Measurements from ENCODE around the gene CELF5. TPM values are rescaled to one million over a fixed set of nuclear protein-coding genes. Genes with fewer than 3 reads are reported as not detected.
A peak's percentile ranks its signal among the peaks of the same experiment; 100 is the strongest.
"Not testable (repeated sequence)": the region's sequence is repeated elsewhere in the genome, so short reads cannot be mapped to it uniquely, and the experiment has no call there.

Gene CELF5
- total RNA-seq, 1 donor from 2014 or later, result not detected

DNA sequence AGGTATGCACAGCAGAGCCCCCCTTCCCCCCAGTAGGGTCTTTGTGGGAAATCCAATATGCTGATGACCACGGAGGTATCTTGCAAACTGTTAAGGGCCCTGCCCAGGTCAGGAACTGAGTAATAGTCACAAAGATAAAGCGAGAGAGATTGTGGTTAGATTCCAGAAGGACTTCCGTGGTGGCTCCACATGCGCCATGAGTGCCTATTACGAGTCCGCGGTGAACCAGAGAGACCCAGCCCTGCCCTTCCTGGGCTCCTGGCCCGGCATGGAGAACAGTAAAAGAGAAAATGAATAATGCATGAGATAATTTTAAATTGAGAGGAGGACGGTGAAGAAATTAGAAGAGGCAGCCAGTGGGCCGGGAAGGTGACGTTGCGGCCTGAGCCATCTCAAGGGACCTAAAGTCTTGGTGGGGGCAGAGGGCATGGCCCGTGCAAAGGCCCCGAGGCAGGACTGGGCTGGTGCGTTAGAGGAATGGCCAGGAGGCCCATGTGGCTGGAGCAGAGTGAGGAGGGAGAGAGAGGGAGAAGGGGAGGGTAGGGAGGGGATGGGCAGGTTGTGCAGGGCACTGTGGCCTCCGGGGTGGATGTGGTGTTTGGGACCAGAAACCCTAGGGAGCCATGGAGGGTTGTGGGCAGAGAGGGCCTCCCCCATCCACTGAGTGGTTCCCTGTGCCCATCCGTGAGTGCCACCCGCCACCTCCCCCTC lies 95.3 kb downstream of the CELF5 start:
- no peak for DNase-seq (ENCODE audit: low read depth in 2 of 2)

DNA sequence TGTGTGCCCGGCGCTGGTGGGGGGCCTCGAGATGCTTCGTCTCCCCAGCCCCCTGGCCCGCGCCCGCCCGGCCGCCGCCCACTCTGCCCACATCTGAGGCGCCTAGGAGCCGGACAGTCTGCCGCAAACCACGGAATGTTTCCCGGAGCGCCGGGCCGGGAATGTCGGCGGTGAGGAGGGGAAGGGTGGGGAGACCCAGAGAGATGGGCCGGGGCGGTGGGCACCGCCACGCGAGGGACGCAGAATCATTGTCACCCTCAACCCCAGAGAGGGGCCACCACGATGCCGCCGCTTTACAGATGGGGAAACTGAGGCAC lies 95.9 kb downstream of the CELF5 start:
- DNase-seq (ENCODE audit: low read depth in 2 of 2), result no peak

DNA sequence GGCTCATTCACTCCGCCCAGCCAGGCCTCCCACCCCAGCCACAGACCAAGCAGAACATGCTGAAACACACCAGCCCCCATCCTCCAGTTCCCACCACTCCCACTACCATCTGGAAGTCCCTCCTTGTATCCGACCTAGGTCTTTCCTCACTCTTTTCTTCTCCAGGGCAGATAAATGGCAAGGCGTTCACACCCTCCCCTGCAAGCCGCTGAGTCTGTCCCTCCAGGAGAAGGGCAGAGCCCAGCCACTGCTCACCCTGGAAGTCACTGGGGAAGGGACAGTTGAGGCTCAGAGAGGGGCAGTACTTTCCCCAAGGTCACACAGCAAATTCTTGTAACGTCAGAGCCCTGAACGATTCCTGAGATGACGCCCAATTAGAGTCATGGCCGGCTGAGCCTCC lies 96.4 kb downstream of the CELF5 start:
- no peak for DNase-seq (ENCODE audit: low read depth in 2 of 2)

DNA sequence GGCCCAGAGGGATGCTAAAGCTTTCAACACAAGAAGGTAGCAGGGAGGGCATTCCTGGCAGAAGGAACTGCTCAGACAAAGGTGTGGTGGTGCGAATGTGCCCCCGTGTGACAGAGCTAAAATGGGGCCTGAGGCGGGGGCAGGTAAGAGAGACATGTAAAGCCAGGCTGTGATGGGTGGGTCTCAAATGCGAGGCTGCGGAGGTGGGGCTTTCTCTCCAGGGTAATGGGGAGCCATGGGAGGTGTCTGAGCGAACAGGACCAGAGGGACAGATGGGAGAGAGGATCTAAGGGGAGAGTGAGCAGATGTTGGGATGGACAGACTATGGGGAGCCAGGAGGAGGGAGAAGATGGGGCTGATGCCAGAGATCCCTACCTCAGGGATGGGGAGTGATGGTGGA lies 97.2 kb downstream of the CELF5 start:
- no peak for DNase-seq (ENCODE audit: low read depth in 2 of 2)

DNA sequence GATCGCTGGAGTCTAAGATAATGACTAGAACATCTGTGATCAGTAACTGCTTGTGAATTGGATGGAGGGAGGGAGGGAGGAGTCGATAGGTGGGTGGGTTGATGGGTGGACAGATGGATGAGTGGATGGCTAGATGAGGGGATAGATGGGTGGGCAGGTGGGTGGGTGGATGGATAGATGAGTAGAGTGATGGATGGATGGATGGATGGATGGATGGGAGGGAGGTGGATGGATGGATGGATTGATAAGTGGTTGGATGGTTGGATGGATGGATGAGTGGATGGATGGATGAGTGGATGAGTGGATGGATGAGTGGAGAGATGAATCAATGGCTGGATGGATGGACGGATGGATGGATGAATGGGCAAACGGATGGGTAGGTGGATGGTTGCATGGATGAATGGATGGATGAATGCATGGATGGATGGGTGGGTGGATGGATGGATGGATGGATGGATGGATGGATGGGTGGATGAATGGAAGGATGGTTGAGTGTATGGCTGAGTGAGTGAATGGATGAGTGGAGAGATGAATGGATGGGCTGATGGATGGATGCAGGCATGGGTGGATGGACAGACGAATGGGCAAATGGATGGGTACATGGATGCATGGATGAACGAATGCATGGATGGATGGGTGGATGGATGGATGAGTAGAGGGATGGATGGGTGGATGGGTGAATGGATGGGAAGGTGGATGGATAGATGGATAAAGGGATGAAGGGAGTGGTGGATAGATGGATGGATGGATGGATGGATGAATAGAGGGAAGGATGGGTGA lies 97.9 kb downstream of the CELF5 start:
- no peak for DNase-seq (ENCODE audit: low read depth in 2 of 2)

DNA sequence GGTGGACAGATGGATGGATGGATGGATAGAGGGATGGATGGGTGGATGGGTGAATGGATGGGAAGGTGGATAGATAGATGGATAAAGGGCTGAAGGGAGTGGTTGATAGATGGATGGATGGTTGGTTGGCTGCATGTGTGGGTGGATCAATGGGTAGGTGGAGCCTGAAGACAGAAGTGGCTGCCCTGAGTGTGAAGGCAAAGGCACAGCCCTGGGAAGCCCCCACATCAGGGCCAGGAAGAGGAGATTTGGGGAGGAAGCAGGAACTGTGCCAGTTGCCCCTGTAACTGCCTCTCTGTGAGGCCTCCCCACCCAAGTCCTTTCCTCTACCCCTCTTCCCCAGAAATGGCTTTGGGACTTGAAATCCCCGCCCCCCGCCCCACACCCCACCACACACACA lies 98.6 kb downstream of the CELF5 start:
- DNase-seq (ENCODE audit: low read depth in 2 of 2), result no peak

DNA sequence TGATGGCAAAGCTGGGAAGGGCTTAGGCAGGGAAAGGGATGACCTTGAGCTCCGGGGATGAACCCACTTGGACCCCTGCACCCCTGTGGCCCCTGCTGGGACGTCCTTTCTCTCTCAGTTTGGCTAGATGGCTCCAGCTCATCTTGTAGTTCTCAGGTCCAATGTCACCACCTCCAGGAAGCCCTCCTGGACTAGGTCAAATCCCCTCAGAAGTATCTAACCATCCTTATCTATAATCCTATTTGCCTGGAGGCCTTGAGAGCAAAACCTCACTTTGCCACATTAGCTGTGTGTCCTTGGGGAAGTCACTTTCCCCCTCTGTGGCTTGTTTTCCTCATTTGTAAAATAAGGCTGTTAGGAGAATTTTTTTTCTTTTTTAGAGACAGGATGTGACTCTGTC lies 99.2 kb downstream of the CELF5 start:
- DNase-seq (ENCODE audit: low read depth in 2 of 2), result no peak

DNA sequence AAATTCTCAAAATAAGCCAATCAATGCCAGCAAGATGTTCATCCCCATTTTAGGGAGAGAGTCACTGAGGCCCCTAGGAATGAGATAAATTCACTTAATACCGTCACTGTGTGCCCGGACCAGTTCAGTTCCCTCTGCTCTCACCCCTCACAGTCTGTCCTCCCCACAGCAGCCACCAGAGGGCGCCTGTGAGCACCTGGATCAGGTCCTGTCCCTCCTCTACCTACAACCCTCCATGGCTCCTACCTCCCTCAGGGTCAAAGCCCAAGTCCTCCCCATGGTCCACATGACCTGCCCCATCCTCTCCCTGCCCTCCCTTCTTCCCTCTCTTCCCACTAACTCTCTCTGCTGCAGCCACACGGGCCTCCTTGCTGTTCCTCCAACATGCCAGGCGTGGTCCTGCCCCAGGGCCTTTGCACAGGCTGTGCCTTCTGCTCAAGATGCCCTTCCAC lies 100.0 kb downstream of the CELF5 start:
- DNase-seq (ENCODE audit: low read depth in 2 of 2), result peak; percentile 32 to 56

DNA sequence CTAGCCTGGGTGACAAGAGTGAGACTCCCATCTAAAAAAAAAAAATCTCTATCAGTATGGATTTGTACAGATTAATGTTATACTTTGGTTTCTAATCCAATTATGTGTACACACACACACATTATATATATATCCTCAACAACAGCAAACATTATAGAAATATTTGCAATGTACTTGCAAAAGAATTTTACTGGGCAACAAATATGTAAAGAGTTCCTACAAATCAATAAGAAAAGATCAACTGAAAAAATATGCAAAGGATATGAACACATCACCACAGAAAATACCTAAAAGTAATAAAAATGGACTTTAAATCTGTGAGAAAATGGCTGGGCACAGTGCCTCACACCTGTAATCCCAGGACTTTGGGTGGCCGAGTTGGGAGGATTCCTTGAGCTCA lies 101.0 kb downstream of the CELF5 start:
- DNase-seq (ENCODE audit: low read depth in 2 of 2), result no peak

DNA sequence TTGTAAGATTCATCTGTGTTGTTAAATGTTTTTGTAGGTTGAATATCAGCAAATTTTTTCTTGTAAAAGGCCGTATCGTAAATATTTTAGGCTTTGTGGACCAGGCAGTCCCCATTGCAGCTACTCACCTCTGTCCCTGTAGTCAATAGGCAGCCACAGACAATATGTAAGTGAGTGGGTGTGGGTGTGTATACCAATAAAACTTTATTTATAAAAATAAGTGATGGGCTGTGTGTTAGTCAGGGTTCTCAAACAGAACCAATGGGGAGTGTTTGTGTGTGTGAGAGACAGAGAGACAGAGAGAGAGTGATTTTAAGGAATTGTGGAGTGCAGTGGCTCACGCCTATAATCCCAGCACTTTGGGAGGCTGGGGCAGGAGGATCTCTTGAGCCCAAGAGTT lies 104.3 kb downstream of the CELF5 start:
- no peak for DNase-seq (ENCODE audit: low read depth in 2 of 2)

DNA sequence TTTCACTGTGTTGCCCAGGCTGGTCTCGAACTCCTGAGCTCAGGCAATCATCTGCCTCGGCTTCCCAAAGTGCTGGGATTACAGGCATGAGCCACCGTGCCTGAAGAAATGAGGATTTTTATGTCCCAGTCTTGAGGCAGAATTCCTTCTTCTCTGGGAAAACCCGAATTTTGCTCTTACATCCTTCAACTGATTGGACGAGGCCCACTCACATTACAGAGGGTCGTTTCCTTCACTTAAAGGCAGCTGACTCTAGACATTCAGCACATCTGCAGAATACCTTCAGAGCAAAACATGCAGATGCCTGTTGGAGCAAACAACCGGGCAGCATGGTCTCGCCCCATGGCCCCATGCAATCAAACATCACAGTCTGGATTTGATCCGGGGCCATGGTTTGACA lies 105.6 kb downstream of the CELF5 start:
- no peak for DNase-seq (ENCODE audit: low read depth in 2 of 2)

DNA sequence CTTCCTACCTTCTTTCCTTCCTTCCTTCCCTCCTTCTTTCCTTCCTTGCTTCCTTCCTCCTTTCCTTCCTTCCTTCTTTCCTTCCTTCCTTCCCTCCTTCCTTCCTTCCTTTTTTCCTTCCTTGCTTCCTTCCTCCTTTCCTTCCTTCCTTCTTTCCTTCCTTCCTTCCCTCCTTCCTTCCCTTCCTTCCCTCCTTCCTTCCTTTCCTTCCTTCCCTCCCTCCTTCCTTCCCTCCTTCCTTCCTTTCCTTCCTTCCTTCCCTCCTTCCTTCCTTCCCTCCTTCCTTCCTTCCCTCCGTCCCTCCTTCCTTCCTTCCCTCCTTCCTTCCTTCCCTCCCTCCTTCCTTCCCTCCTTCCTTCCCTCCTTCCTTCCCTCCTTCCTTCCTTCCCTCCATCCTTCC lies 107.8 kb downstream of the CELF5 start:
- DNase-seq (ENCODE audit: low read depth in 2 of 2), result not testable (repeated sequence)

DNA sequence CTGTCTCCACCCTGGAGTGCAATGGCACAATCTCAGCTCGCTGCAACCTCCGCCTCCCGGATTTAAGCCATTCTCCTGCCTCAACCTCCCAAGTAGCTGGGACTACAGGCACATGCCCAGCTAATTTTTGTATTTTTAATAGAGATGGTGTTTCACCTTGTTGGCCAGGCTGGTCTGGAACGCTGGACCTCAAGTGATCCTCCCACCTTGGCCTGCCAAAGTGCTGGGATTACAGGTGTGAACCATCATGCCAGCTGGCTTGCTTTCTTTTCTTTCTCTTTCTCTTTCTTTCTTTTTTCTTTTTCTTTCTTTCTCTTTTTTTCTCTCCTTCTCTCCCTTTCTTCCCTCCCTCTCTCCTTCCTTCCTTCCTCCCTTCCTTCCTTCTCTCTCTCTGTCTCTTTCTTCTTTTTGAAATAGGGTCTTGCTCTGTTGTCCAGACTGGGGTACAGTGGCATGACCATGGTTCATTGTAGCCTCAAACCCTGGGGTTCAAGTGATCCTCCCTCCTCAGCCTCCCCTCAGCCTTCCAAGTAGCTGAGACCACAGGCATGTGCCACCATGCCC lies 108.6 kb downstream of the CELF5 start:
- DNase-seq (ENCODE audit: low read depth in 2 of 2), result no peak

DNA sequence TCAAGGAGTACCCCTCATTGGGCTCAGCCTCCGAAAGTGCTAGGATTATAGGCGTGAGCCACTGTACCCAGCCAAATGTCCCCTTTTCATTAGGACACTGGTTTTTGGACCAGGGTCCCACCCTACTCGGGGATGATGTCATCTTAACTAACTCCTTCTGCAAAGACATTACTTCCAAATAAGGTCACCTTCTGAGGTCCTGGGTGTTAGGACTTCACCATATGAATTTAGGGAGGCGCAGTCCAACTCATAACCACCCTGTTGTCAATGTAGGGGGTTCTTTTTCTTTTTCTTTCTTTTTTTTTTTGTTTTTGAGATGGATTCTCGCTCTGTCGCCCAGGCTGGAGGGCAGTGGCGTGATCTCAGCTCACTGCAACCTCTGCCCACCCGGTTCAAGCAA lies 109.2 kb downstream of the CELF5 start:
- no peak for DNase-seq (ENCODE audit: low read depth in 2 of 2)

DNA sequence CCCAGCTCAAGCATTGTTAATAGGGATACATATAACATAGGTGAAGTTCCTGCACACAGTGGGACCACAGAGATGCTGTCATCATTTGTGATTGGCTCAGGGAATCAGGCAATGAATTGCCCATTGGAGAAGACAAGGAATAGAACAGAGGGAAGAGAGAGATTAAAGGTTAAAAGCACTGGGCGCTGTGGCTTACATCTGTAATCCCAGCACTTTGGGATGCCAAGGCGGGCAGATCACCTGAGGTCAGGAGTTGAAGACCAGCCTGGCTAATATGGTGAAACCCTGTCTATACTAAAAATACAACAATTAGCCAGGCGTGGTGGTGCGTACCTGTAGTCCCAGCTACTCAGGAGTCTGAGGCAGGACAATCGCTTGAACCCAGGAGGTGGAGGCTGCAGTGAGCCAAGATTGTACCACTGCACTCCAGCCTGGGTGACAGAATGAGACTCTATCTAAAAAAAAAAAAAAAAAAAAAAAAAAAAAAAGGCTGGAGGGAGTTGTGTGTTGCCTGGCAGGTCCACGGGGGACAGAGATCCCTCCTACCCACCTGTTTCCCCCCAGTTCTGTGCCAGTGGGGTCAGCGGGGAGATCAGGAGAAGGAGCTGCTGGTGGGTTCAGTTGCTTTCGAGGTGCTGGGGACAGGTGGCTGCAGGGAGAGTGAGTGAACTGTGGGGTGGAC lies 110.4 kb downstream of the CELF5 start:
- not testable (repeated sequence) for DNase-seq (ENCODE audit: low read depth in 2 of 2)

DNA sequence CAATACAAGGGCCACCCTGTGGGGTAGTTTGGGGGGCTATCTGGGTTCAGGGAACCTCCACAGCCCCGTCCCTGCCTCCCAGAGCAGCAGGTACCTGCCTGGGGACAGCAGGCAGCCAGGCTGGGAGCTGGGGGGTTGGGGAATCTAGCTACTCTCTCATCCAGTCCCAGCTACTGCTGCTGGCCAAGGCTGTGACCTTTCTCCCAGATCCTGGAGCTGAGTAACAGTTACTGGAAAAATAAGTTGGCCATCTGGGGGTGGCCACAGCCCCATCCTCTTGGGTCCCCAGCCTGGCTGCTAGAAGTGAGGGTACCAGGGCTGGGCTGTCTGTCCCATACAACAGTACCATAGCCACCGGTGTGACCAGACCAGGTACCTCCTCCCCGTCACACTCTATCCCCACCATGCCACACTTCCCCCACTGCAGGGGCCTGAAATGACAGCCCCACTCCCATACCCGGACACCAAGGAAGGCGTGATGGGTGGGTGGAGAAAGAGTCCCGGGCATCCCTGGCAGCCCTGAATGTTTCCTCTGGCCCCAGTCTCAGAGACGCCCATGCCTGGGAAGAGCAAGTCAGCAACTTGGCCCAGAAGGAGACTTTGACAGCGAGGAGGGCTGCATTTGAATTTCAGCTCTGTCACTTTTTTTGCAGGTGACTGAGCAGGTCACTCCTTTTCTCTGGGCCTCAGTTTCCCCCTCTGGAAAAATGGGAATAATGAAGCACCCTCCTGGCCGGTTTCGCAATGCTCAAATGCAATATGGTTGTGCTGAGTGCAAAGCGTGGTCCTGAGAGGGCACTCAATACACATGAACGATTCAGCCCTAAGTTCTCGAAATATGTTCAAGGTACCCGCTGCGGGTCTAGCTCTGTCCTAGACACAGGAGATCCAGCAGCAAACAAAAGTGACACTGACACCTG lies 111.2 kb downstream of the CELF5 start:
- peak in 1 of 2 donors; percentile 40 for DNase-seq (ENCODE audit: low read depth in 2 of 2)

DNA sequence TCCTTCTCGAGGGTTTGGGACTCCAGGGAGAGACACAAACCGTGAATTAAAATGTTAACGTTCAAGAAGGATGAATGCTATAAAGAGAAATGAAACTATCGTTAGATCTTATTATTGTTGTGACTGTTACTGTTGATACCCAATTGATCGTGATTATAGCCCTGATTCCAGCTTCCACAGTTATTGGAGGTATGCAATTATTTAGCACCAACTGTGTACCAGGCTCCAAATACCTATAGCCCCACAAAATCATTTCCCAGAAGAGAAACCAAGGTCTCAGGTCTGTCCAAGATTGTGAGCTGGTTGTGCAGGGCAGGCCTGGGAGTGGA lies 111.9 kb downstream of the CELF5 start:
- no peak for DNase-seq (ENCODE audit: low read depth in 2 of 2)

DNA sequence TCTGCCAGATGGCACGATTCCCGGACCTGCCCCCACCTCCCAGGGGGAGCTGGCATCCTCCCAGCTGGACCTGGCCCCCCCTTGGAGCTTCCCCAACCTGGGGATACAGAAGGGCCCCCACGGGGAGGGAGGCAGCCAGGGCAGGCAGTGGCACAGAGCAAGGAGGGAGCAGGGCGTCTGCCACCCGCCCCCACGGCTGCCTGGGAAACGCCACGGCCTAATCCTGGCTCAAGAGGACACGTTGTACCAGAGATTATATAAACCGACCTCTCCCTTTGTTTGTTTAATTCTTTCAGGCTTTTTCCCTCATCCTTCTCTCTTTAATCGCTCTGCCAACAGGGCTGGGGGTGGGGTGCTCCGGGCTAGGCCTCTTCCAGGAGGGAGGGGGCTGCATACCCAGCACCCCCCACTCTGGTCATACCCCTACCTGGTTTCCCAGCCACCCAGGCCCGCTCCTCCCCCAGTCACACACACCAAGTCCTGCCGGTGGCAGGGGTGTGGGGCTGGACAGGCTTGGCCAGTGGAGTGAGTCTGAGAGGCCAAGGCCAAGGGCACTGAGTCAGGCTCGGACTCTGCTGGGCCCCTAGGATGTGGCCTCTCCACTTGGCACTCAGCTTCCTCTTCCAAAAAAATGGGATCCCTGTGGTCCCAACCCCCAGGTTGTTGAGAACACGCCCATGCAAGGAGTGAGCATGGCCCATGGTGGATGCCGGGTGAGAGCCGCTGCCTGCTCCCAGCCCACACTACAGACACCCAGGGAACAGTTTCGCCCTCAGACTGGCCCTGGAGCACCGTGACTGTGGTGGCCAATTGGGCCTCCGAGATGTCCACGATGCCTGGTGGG lies 112.4 kb downstream of the CELF5 start:
- DNase-seq (ENCODE audit: low read depth in 2 of 2), result peak in 1 of 2 donors; percentile 54

DNA sequence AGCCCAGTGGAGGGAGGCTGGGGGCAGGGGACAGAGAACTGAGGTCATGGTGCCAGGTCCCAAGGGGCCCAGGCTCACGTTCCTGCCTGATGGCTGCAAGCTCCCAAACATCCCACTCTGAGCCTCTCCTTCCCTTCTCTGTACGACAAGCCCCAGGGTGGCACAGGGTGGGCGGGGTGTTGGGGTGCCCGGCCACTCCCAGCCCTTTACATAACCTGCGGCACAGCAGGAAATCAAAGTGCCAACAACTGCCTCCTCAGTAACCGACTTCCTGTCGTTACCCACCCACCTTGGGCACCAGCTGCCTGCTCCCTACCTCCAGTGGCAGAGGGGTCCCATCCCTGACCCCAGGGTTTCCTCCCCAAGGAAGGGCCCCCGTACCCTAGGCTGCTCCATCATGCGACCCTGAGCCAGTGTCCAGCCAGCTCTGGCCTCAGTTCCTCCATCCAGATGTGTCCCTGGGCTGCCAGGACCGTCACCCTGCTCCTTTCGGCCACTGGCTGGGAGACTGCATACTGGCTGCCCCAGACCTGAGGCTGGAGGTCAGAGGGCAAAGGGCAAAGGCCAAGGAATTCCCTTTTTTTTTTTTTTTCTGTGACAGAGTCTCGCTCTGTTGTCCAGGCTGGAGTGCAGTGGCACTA lies 114.2 kb downstream of the CELF5 start:
- no peak for DNase-seq (ENCODE audit: low read depth in 2 of 2)

DNA sequence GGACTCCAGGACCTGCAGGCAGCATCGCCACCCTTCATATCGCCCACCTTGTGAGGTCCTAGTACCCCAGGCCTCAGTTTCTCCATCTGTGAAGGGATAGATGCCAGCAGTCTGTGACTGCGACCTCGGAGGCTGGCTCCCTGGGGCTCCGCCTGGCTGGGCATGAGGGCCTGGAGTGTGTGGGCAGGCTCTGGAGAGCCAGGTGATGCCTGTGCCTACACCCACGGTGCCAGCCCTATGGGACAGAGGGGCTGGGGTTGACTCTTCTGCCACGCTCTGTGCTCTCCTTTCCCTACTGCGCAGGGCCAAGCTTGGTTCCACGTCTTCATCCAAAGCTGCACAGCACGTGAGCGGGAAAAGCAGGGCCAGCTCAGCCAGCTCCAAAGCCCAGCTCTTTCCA lies 115.9 kb downstream of the CELF5 start:
- DNase-seq (ENCODE audit: low read depth in 2 of 2), result no peak

Measured in lung microvascular endothelial cell (primary cell).